K562 (cell line): ENCODE results near the gene LRRC4C. TPM values are rescaled to one million over a fixed set of nuclear protein-coding genes. Genes with fewer than 3 reads are reported as not detected.

Experiments
- ATAC-seq: fragments of 200-7000 bp; cut with Tn5 transposase; 3 replicates; pipeline ENCODE4 v1.9.1; 2020; ENCODE audit warnings: moderate library complexity
- BruUV-seq: library from RNA; stranded (reverse); fragments of 400-500 nt; replicated peaks from 2 replicates; lab custom pipeline; 2021; lab: Mats Ljungman, UMichigan
- CTCF ChIA-PET: fragments of 300-600 bp; formaldehyde crosslinking; extraction: SDS; loops from one replicate; lab custom pipeline; 2021; ENCODE audit warnings: low intra/inter-chr PET ratio; lab: Yijun Ruan, JAX
- POLR2A ChIA-PET: fragments of 300-600, 350-650 bp; sonication (Branson Sonifier 250); formaldehyde crosslinking; extraction: SDS; loops from one replicate; lab custom pipeline; 2021; ENCODE audit warnings: antibody characterized with exemption, inconsistent platforms; lab: Yijun Ruan, JAX
- DNase-seq, 4 experiments: peaks; one replicate each; pipeline versions ENCODE4 v3.0.0 to v3.0.0-alpha.2; 2011 to 2018; ENCODE audit warnings: low spot score in 3 of 4, mixed read lengths in 3 of 4; ENCODE audit errors: extremely low read depth in 1 of 4
- FAIRE-seq: peaks from 2 replicates; lab custom pipeline; 2011; peaks lifted over from hg19 to GRCh38; lab: Jason Lieb, UNC
- H2AFZ ChIP-seq: 2 replicates; pipeline ENCODE4 v1.6.0; 2011; ENCODE audit warnings: low read depth, low read length, control low read depth, inconsistent platforms
- H3K27ac ChIP-seq: fragments of 200-600 bp; 3 replicates; pipeline ENCODE4 v1.8.0; 2011; ENCODE audit warnings: low read depth, mild to moderate bottlenecking, control low read depth, inconsistent platforms, low read length, moderate library complexity, mixed read lengths; ENCODE audit errors: extremely low read depth
- H3K27me3 ChIP-seq, 2 experiments: fragments of 300-600 bp in 1 of 2; 2 replicates in 1 of 2; 3 replicates in 1 of 2; pipeline versions ENCODE4 v1.6.0 to v1.8.0; 2011; ENCODE audit warnings: inconsistent platforms in 2 of 2, low read length in 2 of 2, mild to moderate bottlenecking in 1 of 2, mixed read lengths in 1 of 2, moderate library complexity in 1 of 2; ENCODE audit not compliant: control insufficient read depth in 2 of 2, insufficient read depth in 2 of 2
- H3K36me3 ChIP-seq: fragments of 300-600 bp; 3 replicates; pipeline ENCODE4 v1.8.0; 2011; ENCODE audit warnings: mild to moderate bottlenecking, low read length, inconsistent platforms; ENCODE audit not compliant: control insufficient read depth, insufficient read depth
- H3K4me1 ChIP-seq, 2 experiments: fragments of 200-600 bp in 1 of 2; replicated peaks in 1 of 2; 2 replicates in 1 of 2; 3 replicates in 1 of 2; pipeline versions ENCODE4 v1.5.1 to v1.8.0; 2011; ENCODE audit warnings: inconsistent platforms in 2 of 2, low read length in 2 of 2, mild to moderate bottlenecking in 1 of 2, mixed read lengths in 1 of 2, moderate library complexity in 1 of 2; ENCODE audit not compliant: control insufficient read depth in 2 of 2, insufficient read depth in 2 of 2
- H3K4me2 ChIP-seq: 2 replicates; pipeline ENCODE4 v1.6.1; 2011; ENCODE audit warnings: low read length, control low read depth, inconsistent platforms, mixed read lengths; ENCODE audit not compliant: insufficient read depth
- H3K4me3 ChIP-seq: fragments of 200-600 bp; sonication (generic), shearing (Covaris generic); 2 replicates; pipeline ENCODE4 v1.5.1; 2016; ENCODE audit warnings: control low read depth, inconsistent platforms
- H3K79me2 ChIP-seq: fragments of 200-600 bp; 3 replicates; pipeline ENCODE4 v1.8.0; 2011; ENCODE audit warnings: low read length, inconsistent platforms; ENCODE audit not compliant: control insufficient read depth, insufficient read depth
- H3K9ac ChIP-seq, 2 experiments: 2 replicates each; pipeline versions ENCODE4 v1.6.0 to v1.6.1; 2011; ENCODE audit warnings: low read depth in 2 of 2, low read length in 2 of 2, control low read depth in 1 of 2, inconsistent platforms in 1 of 2, mild to moderate bottlenecking in 1 of 2, mixed read lengths in 1 of 2; ENCODE audit not compliant: insufficient read depth in 1 of 2
- H3K9me1 ChIP-seq: one replicate; pipeline ENCODE4 v1.6.0; 2011; ENCODE audit warnings: inconsistent platforms, mild to moderate bottlenecking, low read length, moderate library complexity; ENCODE audit not compliant: control insufficient read depth, insufficient read depth
- H3K9me3 ChIP-seq: replicated peaks from 2 replicates; pipeline ENCODE4 v1.5.1; 2011; ENCODE audit warnings: low read depth, low read length, inconsistent platforms; ENCODE audit not compliant: control insufficient read depth, insufficient read depth
- H4K20me1 ChIP-seq: replicated peaks from 2 replicates; pipeline ENCODE4 v1.6.1; 2011; ENCODE audit warnings: low read length, inconsistent platforms, mixed read lengths; ENCODE audit not compliant: control insufficient read depth, insufficient read depth
- GABPB1 ChIP-seq: sonication (generic); formaldehyde crosslinking; IDR thresholded peaks from 2 replicates; pipeline ENCODE4 v1.8.0; 2022; ENCODE audit warnings: mild to moderate bottlenecking, missing genetic modification reagents
- WGBS: fragments of 100-300 bp; shearing (Covaris generic); methylation state at CpG from one replicate; pipeline ENCODE4 v1.1.6; 2016; ENCODE audit warnings: low coverage, mixed read lengths; ENCODE audit not compliant: insufficient coverage; ENCODE audit errors: missing lambda C conversion rate; 5-methylcytosine and 5-hydroxymethylcytosine counted together
- in situ Hi-C: fragments of 300-500 bp; cut with MboI; formaldehyde crosslinking; loops from 4 replicates; pipeline ENCODE4 v1.15.0; 2018; ENCODE audit warnings: inconsistent platforms, mixed read lengths
- intact Hi-C: fragments of 100-400 bp; cut with micrococcal nuclease; formaldehyde crosslinking; loops from 2 replicates; pipeline ENCODE4 v1.14.2; 2022
- polyA plus RNA-seq, 8 experiments: library from polyadenylated mRNA; depleted of rRNA in 4 of 8; stranded (reverse) in 5 of 8; unstranded in 3 of 8; fragments of >200 nt; fragmentation: Nextera tagmentation in 2 of 8; fragmentation: Illumina TruSeq in 1 of 8; extraction: Ambion mirVana in 2 of 8; extraction: Trizol in 1 of 8; gene quantifications; 2 replicates each; pipeline versions ENCODE4 v1.2.1 to v1.2.3, GENCODE V29; 2011 to 2014; ENCODE audit warnings: inconsistent platforms in 1 of 8, missing spikeins in 1 of 8
- total RNA-seq, 7 experiments: library from RNA; depleted of rRNA in 6 of 7; stranded (reverse); fragments of >200 nt in 6 of 7; fragmentation: Illumina TruSeq in 2 of 7; extraction: Trizol in 2 of 7; gene quantifications; 2 replicates each; pipeline versions ENCODE4 v1.2.1 to v1.2.3, GENCODE V29; 2011 to 2021; ENCODE audit warnings: low replicate concordance in 1 of 7
- TF ChIP-seq, protein P1 (sequence below), 2 experiments: fragments of 250-450 bp in 1 of 2; fragments of 450-650 bp in 1 of 2; sonication (Bioruptor Pico) in 1 of 2; IDR thresholded peaks; 2 replicates each; pipeline versions ENCODE4 v1.6.1 to v1.8.0; 2016 to 2021; ENCODE audit warnings: mild to moderate bottlenecking in 2 of 2, moderate library complexity in 2 of 2, missing compliant biosample characterization in 1 of 2, missing genetic modification characterization in 1 of 2
- TF ChIP-seq, protein P2 (sequence below), 3 experiments: IDR thresholded peaks in 2 of 3; conservative IDR thresholded peaks in 1 of 3; 2 replicates each; pipeline ENCODE4 v1.5.1; 2011 to 2012; ENCODE audit warnings: low read length in 3 of 3, mild to moderate bottlenecking in 3 of 3, control low read depth in 2 of 3, improper control_type of control experiment in 1 of 3, inconsistent platforms in 1 of 3, low read depth in 1 of 3, mixed read lengths in 1 of 3, moderate library complexity in 1 of 3; ENCODE audit not compliant: insufficient read depth in 2 of 3
- TF ChIP-seq, protein P3 (sequence below): sonication (generic); formaldehyde crosslinking; IDR thresholded peaks from 2 replicates; pipeline ENCODE4 v1.8.0; 2022; ENCODE audit warnings: mild to moderate bottlenecking, missing genetic modification reagents, borderline replicate concordance

LRRC4C gene
- total and polyA plus RNA-seq, 9 of the 15 experiments (the other 6 are each of a cell fraction or from before 2014, with no cell fraction given) = not detected

DNA sequence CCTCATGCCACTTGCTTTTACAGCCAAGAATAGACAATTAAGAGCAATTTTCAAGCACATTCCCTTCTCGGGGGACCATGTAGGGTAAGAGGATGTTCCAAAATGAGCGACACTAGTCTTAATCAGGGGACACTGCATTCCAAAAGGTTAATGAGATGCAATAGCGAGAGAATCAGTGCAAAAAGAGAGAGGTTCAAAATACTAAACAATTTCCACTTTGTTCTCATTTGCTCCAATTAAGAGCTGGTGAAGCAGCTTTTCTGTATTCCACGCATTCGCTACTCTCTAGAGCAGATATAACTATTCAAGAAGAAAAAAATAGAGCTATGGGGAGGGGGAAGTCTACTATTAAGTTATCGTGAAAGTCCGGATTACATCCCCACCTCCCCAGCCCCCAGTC is 811 bp downstream of the LRRC4C start (continued):
- TF ChIP-seq GABPB1 (CRISPR knock-in tag) = no peak

DNA sequence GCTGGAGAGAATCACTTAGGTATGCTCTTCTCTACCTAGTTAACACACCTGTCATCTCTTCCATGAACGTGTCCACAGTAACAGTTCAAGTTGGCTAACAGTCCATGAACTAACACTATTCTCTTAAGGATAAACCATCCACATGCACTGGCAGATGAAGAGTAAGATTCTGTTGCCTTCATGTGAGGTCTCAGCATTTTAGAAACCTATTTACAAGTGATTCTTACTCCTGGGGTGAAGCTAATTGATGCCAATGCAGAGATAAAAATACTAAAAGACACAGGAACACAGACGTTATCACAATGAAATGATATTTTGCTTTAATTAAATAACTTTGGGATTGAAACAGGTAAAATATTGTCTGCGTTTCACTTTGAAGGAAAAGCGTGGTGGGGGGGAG is 1.3 kb downstream of the LRRC4C start:
- H3K9me3 ChIP-seq = no peaks in the 10 kb centered on the region
- no peaks in the 10 kb centered on the region for H3K4me1 ChIP-seq
- in situ Hi-C loops = loop anchor here (25.0 kb wide), 1 partner anchor 1829 kb away; no protein-coding TSS in a partner anchor
- H3K4me3 ChIP-seq = no peak overlapping the region
- intact Hi-C loops = no loop called here
- no peaks in the 10 kb centered on the region for H3K27me3 ChIP-seq
- no peaks in the 10 kb centered on the region for H3K36me3 ChIP-seq
- H4K20me1 ChIP-seq = no peaks in the 10 kb centered on the region
- H3K4me2 ChIP-seq = no peak overlapping the region
- H3K79me2 ChIP-seq = no peaks in the 10 kb centered on the region
- 4% methylated on average over 2 of the region's 4 CpGs for WGBS
- POLR2A ChIA-PET = no interaction called here
- no peaks in the 10 kb centered on the region for H3K9me1 ChIP-seq
- DNase-seq = no peak
- no peak for ATAC-seq
- no peak overlapping the region for H3K27ac ChIP-seq
- H3K9ac ChIP-seq = no peak overlapping the region
- no TSS peak for BruUV-seq
- CTCF ChIA-PET = no interaction called here
- FAIRE-seq = no peak
- TF ChIP-seq, protein P1, sequence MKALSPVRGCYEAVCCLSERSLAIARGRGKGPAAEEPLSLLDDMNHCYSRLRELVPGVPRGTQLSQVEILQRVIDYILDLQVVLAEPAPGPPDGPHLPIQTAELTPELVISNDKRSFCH (CRISPR knock-in tag; IDR thresholded peaks at IDR 0.05) = no peak
- TF ChIP-seq, protein P1 (tag; IDR thresholded peaks at IDR 0.05) = no peak
- TF ChIP-seq, protein P2, sequence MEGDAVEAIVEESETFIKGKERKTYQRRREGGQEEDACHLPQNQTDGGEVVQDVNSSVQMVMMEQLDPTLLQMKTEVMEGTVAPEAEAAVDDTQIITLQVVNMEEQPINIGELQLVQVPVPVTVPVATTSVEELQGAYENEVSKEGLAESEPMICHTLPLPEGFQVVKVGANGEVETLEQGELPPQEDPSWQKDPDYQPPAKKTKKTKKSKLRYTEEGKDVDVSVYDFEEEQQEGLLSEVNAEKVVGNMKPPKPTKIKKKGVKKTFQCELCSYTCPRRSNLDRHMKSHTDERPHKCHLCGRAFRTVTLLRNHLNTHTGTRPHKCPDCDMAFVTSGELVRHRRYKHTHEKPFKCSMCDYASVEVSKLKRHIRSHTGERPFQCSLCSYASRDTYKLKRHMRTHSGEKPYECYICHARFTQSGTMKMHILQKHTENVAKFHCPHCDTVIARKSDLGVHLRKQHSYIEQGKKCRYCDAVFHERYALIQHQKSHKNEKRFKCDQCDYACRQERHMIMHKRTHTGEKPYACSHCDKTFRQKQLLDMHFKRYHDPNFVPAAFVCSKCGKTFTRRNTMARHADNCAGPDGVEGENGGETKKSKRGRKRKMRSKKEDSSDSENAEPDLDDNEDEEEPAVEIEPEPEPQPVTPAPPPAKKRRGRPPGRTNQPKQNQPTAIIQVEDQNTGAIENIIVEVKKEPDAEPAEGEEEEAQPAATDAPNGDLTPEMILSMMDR (IDR thresholded peaks at IDR 0.05 in 2 of 3, conservative IDR thresholded peaks at IDR 0.05 in 1 of 3; ENCODE audit: insufficient read depth in 2 of 3, low read depth in 1 of 3, low read length in 3 of 3) = no peak
- TF ChIP-seq, protein P3, sequence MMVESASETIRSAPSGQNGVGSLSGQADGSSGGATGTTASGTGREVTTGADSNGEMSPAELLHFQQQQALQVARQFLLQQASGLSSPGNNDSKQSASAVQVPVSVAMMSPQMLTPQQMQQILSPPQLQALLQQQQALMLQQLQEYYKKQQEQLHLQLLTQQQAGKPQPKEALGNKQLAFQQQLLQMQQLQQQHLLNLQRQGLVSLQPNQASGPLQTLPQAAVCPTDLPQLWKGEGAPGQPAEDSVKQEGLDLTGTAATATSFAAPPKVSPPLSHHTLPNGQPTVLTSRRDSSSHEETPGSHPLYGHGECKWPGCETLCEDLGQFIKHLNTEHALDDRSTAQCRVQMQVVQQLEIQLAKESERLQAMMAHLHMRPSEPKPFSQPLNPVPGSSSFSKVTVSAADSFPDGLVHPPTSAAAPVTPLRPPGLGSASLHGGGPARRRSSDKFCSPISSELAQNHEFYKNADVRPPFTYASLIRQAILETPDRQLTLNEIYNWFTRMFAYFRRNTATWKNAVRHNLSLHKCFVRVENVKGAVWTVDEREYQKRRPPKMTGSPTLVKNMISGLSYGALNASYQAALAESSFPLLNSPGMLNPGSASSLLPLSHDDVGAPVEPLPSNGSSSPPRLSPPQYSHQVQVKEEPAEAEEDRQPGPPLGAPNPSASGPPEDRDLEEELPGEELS (CRISPR knock-in tag) = no peak
- H2AFZ ChIP-seq = no peak overlapping the region
